GM18873 (cell line): ENCODE measurements around the gene SHLD1.
A peak's percentile ranks its signal among the peaks of the same experiment; 100 is the strongest.
"Not testable (repeated sequence)": the region's sequence is repeated elsewhere in the genome, so short reads cannot be mapped to it uniquely, and the experiment has no call there.

Source experiments
- ATAC-seq: cut with Tn5 transposase; IDR thresholded peaks from one replicate; pipeline ENCODE4 v1.9.1; 2021; ENCODE audit warnings: mild to moderate bottlenecking, moderate library complexity, moderate number of reproducible peaks; ENCODE audit not compliant: unreplicated experiment, low FRiP score

SHLD1 gene

GRCh38 chr20:5779071-5779900, 29.1 kb downstream of the SHLD1 start:
- ATAC-seq, result no peak

- ATAC-seq, result no peak
Observed at GRCh38 chr20:5780846-5781217, 30.6 kb downstream of the SHLD1 start.

GRCh38 chr20:5781367-5781766, 31.2 kb downstream of the SHLD1 start:
- not testable (repeated sequence) for ATAC-seq

GRCh38 chr20:5781798-5782750, 31.9 kb downstream of the SHLD1 start:
- ATAC-seq, result no peak

GRCh38 chr20:5784735-5785134, 34.5 kb downstream of the SHLD1 start:
- no peak for ATAC-seq

GRCh38 chr20:5785146-5785545, 34.9 kb downstream of the SHLD1 start:
- no peak for ATAC-seq

- no peak for ATAC-seq
Observed at GRCh38 chr20:5786930-5787795, 37.0 kb downstream of the SHLD1 start.

GRCh38 chr20:5787796-5788165, 37.6 kb downstream of the SHLD1 start:
- no peak for ATAC-seq

GRCh38 chr20:5788385-5788895, 38.2 kb downstream of the SHLD1 start:
- ATAC-seq, result peak; percentile 77

GRCh38 chr20:5789827-5790226, 39.6 kb downstream of the SHLD1 start:
- no peak for ATAC-seq

GRCh38 chr20:5793916-5794315, 43.7 kb downstream of the SHLD1 start:
- ATAC-seq, result no peak

GRCh38 chr20:5796331-5797040, 46.3 kb downstream of the SHLD1 start:
- ATAC-seq, result no peak

- no peak for ATAC-seq
Observed at GRCh38 chr20:5797165-5797564, 47.0 kb downstream of the SHLD1 start.

- peak; percentile 83 for ATAC-seq
Observed at GRCh38 chr20:5797843-5798462, 47.8 kb downstream of the SHLD1 start.

GRCh38 chr20:5803754-5804303, 53.6 kb downstream of the SHLD1 start:
- ATAC-seq, result not testable (repeated sequence)

- no peak for ATAC-seq
Observed at GRCh38 chr20:5806457-5807263, 56.5 kb downstream of the SHLD1 start.

GRCh38 chr20:5807431-5807830, 57.2 kb downstream of the SHLD1 start:
- no peak for ATAC-seq

GRCh38 chr20:5808901-5809300, 58.7 kb downstream of the SHLD1 start:
- no peak for ATAC-seq
